Stimulated activated naive CD8-positive, alpha-beta T cell treated with anti-CD3 and anti-CD28 coated beads, Interleukin-15, amount 100 ng/mL, for 72 hours (primary cell): ENCODE measurements around the gene SP1.
"Not testable (repeated sequence)": the region's sequence is repeated elsewhere in the genome, so short reads cannot be mapped to it uniquely, and the experiment has no call there.

ENCODE experiments used
- ATAC-seq: fragments of 150-1000 bp; cut with Tn5 transposase; 2 replicates; pipeline ENCODE4 v1.10.0; 2021; ENCODE audit warnings: mild to moderate bottlenecking, moderate library complexity
- DNase-seq, 2 donors: peaks; one replicate each; pipeline ENCODE4 v3.0.0; 2021 to 2022
- H3K27ac Mint-ChIP-seq, 2 donors: one replicate each; pipeline ENCODE4 v1.8.0; 2022; ENCODE audit warnings: mild to moderate bottlenecking in 2 of 2, mixed read lengths in 2 of 2, moderate library complexity in 2 of 2
- H3K27me3 Mint-ChIP-seq: one replicate; pipeline ENCODE4 v1.8.0; 2022; ENCODE audit warnings: mixed read lengths
- H3K4me1 Mint-ChIP-seq: one replicate; pipeline ENCODE4 v1.8.0; 2022; ENCODE audit warnings: mild to moderate bottlenecking, mixed read lengths
- H3K4me3 Mint-ChIP-seq, 2 donors: one replicate each; pipeline ENCODE4 v1.8.0; 2022; ENCODE audit warnings: mild to moderate bottlenecking in 2 of 2, mixed read lengths in 2 of 2, moderate library complexity in 1 of 2
- H3K9me3 Mint-ChIP-seq, 2 donors: one replicate each; pipeline ENCODE4 v1.8.0; 2022; ENCODE audit warnings: mixed read lengths in 2 of 2

The SP1 gene

DNA sequence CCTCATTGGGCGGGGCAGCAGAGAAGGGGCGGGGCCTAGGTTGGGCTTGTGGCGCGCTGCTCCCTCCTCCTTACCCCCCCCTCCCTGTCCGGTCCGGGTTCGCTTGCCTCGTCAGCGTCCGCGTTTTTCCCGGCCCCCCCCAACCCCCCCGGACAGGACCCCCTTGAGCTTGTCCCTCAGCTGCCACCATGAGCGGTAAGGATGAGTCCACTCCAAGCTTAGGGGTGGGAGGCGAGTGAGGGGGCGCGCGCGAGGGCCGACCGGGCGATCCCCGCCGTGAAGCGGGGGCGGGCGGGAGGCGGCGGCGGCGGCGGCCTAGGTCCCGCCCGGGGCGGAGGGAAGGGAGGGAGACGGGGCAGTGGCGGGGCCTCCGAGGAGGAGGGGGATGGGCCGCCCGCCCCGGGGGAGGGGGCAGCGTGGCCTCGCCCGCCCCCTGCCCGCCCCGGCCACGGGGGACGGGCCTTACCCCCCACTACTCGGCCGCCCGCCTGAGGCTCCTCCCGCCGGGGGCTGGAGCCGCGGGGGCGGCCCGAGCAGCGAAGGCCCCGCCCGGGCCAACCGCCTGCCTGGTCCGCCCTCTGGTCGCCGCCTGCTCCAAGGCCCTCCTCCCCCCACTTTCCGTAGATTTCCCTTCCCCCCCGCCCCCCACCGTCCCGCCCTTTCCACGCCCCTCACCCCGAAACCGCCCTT lies at the start of gene SP1:
SP1 (plus strand) TSS at position 73 of the 690 bp plus-strand sequence; CDS start at position 189, 116 bp downstream.
- peaks cover 43% of the 10 kb centered on the region for H3K4me1 Mint-ChIP-seq
- H3K4me3 Mint-ChIP-seq, result peak within 1 kb of the TSS; percentile 87 to 98
- no peaks in the 10 kb centered on the region for H3K9me3 Mint-ChIP-seq
- ATAC-seq, result peak; percentile 59
- peak; percentile 91 for DNase-seq
- H3K27me3 Mint-ChIP-seq, result no peaks in the 10 kb centered on the region
- H3K27ac Mint-ChIP-seq, result peak within 1 kb of the TSS; percentile 86 to 98

DNA sequence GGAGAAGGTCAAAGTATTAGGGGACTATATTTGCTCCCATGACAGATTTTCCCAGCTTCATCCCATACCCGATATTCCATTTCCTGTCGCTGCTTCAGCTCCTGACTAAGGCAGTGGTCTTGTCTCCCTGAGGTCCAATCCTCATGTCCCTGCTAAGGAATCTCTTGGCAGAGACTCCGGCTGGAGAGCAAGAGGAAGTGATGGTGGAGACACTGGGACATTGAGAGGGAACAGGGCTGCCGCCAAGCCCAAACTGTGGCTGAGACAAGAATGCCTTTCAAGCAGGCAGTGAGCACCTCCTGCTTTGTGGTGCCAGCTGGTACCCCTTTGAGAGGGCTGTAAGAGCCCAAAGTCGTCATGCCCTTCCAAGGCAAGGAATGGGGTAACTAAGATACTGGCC lies 49.3 kb upstream of the SP1 start:
- DNase-seq, result no peak
- Mint-ChIP-seq H3K27ac (no peak overlapping the region), H3K9me3 (no peaks in the 10 kb centered on the region), H3K4me3 (no peak overlapping the region), H3K4me1 (peaks cover 18% of the 10 kb centered on the region), H3K27me3 (peaks cover 69% of the 10 kb centered on the region)
- ATAC-seq, result no peak

DNA sequence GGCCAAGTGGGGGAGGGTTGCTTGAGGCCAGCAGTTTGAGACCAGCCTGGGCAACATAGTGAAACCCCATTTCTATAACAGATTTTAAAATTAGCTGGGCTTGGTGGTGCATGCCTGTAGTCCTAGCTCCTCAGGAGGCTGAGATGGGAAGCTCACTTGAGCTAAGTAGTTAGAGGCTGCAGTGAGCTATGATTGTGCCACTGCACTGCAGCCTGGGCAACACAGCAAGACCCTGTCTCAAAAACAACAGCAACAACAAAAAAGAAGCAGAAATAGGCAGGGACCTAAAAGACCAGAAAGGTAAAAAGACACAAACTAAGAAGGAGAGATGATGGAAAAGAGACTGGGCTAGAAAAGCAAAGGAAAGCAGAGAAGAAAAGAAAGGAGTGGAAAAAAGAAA lies 47.6 kb upstream of the SP1 start:
- not testable (repeated sequence) for H3K4me3 Mint-ChIP-seq, H3K9me3 Mint-ChIP-seq, ATAC-seq, DNase-seq
- Mint-ChIP-seq H3K27me3 (peaks cover 77% of the 10 kb centered on the region), H3K4me1 (peaks cover 13% of the 10 kb centered on the region), H3K27ac (peak overlapping the region in 1 of 2 donors; percentile 5)

DNA sequence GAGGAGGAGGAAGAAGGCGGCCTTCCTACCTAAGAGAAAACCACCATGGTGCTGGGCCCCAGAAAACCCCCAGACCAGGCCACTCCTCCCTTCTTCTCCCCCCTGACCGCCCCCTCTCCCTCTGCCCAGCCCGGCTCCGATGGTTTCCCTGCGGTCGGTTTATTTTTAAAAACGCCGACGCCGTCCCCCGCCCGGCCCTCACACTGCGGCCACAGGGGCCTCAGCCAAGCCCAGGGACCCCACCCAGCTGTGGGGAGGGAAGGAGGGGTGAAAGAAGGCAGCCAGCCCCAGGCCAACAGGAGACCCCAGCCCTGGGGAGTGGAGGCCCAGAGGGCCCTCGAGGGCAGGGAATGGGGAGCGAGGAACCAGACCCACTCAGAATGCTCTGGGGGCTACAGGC lies 47.2 kb upstream of the SP1 start:
- no peak for ATAC-seq
- H3K9me3 Mint-ChIP-seq, result no peaks in the 10 kb centered on the region
- H3K4me3 Mint-ChIP-seq, result no peak overlapping the region
- no peak for DNase-seq
- H3K27ac Mint-ChIP-seq, result no peak overlapping the region
- H3K27me3 Mint-ChIP-seq, result peaks cover 77% of the 10 kb centered on the region
- H3K4me1 Mint-ChIP-seq, result peaks cover 12% of the 10 kb centered on the region

- H3K4me1 Mint-ChIP-seq, result peaks cover 16% of the 10 kb centered on the region
- DNase-seq (no peak), ATAC-seq (no peak)
- H3K27ac Mint-ChIP-seq, result no peak overlapping the region
- H3K27me3 Mint-ChIP-seq, result peaks cover 78% of the 10 kb centered on the region
- no peak overlapping the region for H3K4me3 Mint-ChIP-seq
- no peaks in the 10 kb centered on the region for H3K9me3 Mint-ChIP-seq
Measured at GRCh38 chr12:53333289-53333688, 46.7 kb upstream of the SP1 start.

GRCh38 chr12:53333845-53334244 lies 46.1 kb upstream of the SP1 start:
- Mint-ChIP-seq H3K27ac (no peak overlapping the region), H3K9me3 (no peaks in the 10 kb centered on the region), H3K4me3 (no peak overlapping the region), H3K27me3 (peaks cover 80% of the 10 kb centered on the region), H3K4me1 (peaks cover 18% of the 10 kb centered on the region)
- DNase-seq, result no peak
- no peak for ATAC-seq

DNA sequence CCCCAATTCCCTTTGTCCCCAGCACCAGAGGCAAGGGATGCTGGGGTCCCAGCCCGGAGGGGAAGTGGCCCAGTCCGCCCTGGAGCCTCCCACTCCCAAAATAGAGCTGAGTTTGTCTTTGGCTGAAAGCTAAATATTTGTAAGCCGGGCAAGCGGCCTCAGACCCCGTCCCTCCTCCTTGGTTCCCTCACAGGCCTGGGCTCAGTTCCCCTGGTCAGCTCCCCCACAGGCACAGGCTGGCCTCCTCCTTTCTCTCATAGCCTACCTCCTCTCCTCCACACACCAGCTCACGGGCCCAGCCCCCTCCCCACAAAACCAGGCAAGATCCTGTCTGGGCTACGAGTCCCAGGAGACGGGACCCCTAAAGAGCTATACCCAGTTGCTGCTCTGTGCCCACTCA lies 45.2 kb upstream of the SP1 start:
- ATAC-seq (no peak), DNase-seq (no peak)
- Mint-ChIP-seq H3K27ac (no peak overlapping the region), H3K27me3 (peaks cover 78% of the 10 kb centered on the region), H3K4me1 (peaks cover 18% of the 10 kb centered on the region), H3K4me3 (no peak overlapping the region), H3K9me3 (no peaks in the 10 kb centered on the region)

- peak; percentile 22 for ATAC-seq
- Mint-ChIP-seq H3K27ac (peak within 1 kb of the TSS in 1 of 2 donors; percentile 16), H3K4me3 (no peak within 1 kb of the TSS), H3K9me3 (no peaks in the 10 kb centered on the region), H3K4me1 (peaks cover 26% of the 10 kb centered on the region), H3K27me3 (peaks cover 85% of the 10 kb centered on the region)
- no peak for DNase-seq
Measured at GRCh38 chr12:53336181-53336681, 43.7 kb upstream of the SP1 start, which contains the start of gene SP7. Gene SP7 (minus strand): TSS chr12:53336354. CDS start chr12:53335646, 708 bp downstream.

DNA sequence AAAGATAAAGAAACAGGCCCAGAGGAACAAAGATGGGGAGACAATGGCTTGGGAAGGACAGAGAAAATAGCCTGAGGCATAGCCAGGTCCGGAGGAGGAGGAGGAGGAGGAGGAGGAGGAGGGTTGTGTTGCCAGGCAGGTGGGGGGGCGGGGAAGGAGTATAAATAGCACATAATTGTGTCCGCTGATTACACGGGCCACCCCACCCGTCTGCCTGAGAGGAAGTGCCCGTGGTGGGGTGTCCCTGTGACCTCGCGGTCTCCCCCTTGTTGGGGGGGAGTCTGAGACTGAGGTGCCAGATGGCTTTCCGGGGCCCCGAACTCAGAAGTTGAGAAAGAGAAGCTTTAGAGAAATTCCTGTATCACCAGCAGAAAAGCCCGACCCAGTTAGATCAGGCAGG lies 42.0 kb upstream of the SP1 start:
- Mint-ChIP-seq H3K27ac (peak overlapping the region in 1 of 2 donors; percentile 73), H3K4me3 (peak overlapping the region in 1 of 2 donors; percentile 7), H3K27me3 (peaks cover 70% of the 10 kb centered on the region), H3K9me3 (no peaks in the 10 kb centered on the region), H3K4me1 (peaks cover 26% of the 10 kb centered on the region)
- DNase-seq (no peak), ATAC-seq (no peak)

DNA sequence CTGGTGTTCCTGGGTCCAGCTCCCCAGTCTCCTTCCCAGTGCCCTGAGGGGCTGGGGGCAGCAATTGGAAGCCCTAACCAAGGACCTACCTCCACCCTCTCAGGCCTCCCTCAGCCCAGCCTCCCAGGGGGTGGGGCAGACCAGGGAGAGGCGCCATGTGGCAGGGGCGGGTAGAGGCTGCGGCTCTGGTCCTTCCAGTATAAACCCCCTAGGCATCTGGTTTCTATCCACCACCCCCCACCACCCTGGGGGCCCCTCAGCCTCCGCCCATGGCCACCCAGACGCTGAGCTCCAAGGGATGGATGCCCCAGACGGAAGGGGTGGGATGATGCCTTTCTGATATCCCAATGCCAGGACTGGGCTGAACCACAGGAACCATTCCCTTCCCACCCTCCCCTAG lies 41.1 kb upstream of the SP1 start:
- peaks cover 33% of the 10 kb centered on the region for H3K4me1 Mint-ChIP-seq
- H3K27me3 Mint-ChIP-seq, result peaks cover 61% of the 10 kb centered on the region
- H3K4me3 Mint-ChIP-seq, result no peak overlapping the region
- H3K9me3 Mint-ChIP-seq, result no peaks in the 10 kb centered on the region
- H3K27ac Mint-ChIP-seq, result no peak overlapping the region
- ATAC-seq, result peak; percentile 21
- DNase-seq, result no peak

- Mint-ChIP-seq H3K27ac (no peak overlapping the region), H3K9me3 (no peaks in the 10 kb centered on the region), H3K27me3 (peaks cover 47% of the 10 kb centered on the region), H3K4me1 (peaks cover 45% of the 10 kb centered on the region), H3K4me3 (no peak overlapping the region)
- DNase-seq (no peak), ATAC-seq (no peak)
Measured at GRCh38 chr12:53340398-53340797, 39.6 kb upstream of the SP1 start.

GRCh38 chr12:53343449-53343848 lies 36.5 kb upstream of the SP1 start:
- DNase-seq (no peak), ATAC-seq (no peak)
- Mint-ChIP-seq H3K27ac (no peak overlapping the region), H3K27me3 (peaks cover 16% of the 10 kb centered on the region), H3K4me1 (peaks cover 34% of the 10 kb centered on the region), H3K9me3 (no peaks in the 10 kb centered on the region), H3K4me3 (peak overlapping the region in 1 of 2 donors; percentile 20)

DNA sequence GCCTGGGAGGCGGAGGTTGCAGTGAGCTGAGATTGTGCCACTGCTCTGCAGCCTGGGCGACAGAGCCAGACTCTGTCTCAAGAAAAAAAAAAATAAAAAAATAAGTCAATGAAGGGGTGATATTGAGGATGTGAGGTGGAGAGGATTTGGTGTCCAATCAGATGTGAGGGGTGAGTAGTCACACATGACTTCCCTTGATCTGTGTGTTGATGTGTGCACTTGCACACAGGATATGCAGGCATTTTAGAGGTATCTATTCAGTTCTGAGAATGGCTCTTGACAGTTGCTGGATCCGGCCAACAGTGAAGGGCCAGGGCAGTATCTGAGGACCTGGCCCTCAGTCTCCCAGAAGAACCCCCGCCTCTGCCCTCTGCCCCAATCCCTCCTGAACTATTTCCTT lies 36.0 kb upstream of the SP1 start:
- ATAC-seq (peak; percentile 55), DNase-seq (no peak)
- peaks cover 33% of the 10 kb centered on the region for H3K4me1 Mint-ChIP-seq
- H3K27me3 Mint-ChIP-seq, result peaks cover 11% of the 10 kb centered on the region
- no peaks in the 10 kb centered on the region for H3K9me3 Mint-ChIP-seq
- H3K4me3 Mint-ChIP-seq, result peak overlapping the region; percentile 73 to 74
- peak overlapping the region in 1 of 2 donors; percentile 77 for H3K27ac Mint-ChIP-seq

GRCh38 chr12:53344487-53344823 lies 35.5 kb upstream of the SP1 start:
- Mint-ChIP-seq H3K27ac (peak overlapping the region in 1 of 2 donors; percentile 77), H3K27me3 (peaks cover 10% of the 10 kb centered on the region), H3K9me3 (no peaks in the 10 kb centered on the region), H3K4me1 (peaks cover 33% of the 10 kb centered on the region), H3K4me3 (peak overlapping the region; percentile 73 to 74)
- DNase-seq (peak in 1 of 2 donors; percentile 25), ATAC-seq (peak; percentile 8)

DNA sequence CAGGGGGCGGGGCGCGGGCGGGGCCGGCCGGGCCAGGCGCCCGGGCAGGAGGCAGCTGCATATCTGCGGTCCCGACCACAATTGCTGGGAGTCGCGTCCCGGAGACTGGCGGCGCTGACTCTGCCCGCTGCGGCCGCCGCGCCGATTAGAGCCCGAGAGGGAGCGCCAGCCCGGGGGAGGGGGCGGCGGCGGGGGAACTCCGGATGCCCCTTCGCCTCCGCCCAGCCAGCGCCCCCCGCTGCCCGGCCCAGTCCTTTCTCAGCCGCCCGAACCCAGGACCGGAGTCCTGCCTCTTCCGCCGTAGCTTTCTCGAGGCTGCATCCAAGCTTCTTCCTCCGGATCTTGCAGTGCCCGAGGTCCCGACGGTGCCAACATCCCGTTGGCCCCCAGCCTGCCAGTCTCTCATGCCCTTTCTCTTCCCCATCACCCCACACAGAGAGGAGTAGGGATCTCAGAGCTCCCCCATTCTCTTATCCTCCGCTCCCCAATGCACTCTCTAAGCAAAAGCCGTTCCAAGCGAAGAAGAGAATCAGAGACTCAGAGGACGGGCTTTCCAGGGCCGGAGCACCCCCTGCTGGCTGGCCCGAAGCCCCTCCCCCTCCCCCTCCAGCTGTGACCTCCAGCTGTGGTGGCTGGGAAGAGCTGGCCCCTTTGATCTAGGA lies 35.0 kb upstream of the SP1 start:
- DNase-seq, result peak; percentile 64 to 73
- ATAC-seq, result peak; percentile 88
- peak overlapping the region in 1 of 2 donors; percentile 93 for H3K27ac Mint-ChIP-seq
- H3K9me3 Mint-ChIP-seq, result no peaks in the 10 kb centered on the region
- H3K4me1 Mint-ChIP-seq, result peaks cover 33% of the 10 kb centered on the region
- H3K4me3 Mint-ChIP-seq, result peak overlapping the region; percentile 94 to 96
- H3K27me3 Mint-ChIP-seq, result peaks cover 6% of the 10 kb centered on the region

DNA sequence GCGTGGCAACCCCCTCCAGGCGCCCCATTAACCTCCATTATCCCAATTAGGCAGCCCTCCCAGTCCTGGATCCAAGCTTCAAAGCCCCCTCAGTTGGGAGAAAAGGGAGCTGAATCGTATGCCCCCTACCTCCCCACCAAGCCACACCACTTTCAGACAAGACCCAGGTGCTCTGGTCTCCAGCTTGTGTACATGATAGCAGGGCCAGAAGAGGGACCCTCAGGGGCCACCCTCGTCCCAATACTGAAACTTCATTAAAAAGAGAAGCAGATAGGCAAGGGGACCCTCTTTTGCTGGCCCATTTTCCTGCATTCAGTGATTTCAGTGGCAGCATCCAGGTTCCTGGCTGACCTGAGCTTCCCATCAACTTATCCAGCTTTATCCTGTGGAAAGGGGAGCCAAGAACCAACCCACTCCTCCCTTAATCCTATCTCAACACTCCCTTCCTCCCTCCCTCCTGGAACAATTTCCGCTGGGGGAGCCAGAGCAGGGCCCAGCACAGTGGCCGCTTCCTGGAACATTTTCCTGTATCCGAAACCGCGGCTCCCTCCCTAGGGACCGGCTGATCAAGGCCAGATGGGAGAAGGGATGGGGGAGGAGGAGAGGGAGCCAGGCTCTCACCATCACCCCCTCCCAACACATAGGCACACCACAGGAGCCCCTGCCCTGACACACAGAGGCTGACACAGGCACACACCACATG lies 34.3 kb upstream of the SP1 start:
- peak overlapping the region; percentile 94 to 96 for H3K4me3 Mint-ChIP-seq
- ATAC-seq (peak; percentile 17), DNase-seq (no peak)

More for the DNA sequence above, 34.3 kb upstream of the SP1 start:
- H3K4me1 Mint-ChIP-seq, result peaks cover 26% of the 10 kb centered on the region
- no peaks in the 10 kb centered on the region for H3K27me3 Mint-ChIP-seq
- H3K27ac Mint-ChIP-seq, result peak overlapping the region in 1 of 2 donors; percentile 93
- no peaks in the 10 kb centered on the region for H3K9me3 Mint-ChIP-seq
